Superior temporal gyrus (tissue), 1 donor: ENCODE measurements around the gene MC1R.
"Not testable (repeated sequence)": the region's sequence is repeated elsewhere in the genome, so short reads cannot be mapped to it uniquely, and the experiment has no call there.

ENCODE experiments used
- DNase-seq: peaks from one replicate; pipeline ENCODE4 v3.0.0-alpha.2; 2016; ENCODE audit errors: extremely low spot score

The MC1R gene

DNA sequence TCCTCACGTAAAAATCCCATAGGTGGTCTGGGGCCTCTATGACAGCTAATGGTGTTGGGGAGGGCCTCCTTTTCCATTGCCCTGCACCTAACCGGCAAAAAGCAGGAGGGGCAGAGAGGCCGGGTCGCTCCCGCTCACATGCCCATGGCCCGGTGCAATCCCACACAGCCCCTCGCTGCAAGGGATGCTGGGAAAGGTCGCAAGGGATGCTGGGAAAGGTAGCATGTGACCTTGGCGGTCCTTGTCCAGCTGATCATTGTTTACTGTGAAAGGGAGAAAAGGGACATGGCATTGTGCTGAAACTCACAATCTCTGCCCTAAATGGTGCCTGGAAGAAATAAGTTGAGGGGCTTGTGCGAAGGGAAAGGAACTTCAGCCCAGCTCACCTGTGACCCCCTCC lies 39.9 kb downstream of the MC1R start:
- no peak for DNase-seq

DNA sequence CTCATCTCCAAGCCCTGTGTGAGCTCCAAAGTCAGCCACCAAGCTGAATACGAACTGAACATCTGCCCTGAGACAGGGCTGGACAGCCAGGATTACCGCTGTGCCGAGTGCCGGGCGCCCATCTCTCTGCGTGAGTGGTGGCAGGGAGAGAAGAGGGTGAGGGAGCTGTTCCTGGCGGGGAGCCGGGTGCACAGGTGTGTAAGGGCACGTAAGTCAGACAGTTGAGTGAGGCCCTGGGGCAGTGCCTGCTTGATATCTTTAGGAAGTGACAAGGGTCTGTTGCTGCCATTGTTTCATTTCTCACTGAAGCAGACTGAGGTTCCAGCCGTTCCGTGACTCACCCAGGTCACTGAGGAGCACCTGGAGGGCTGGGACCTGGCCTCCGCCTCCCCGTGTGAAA lies 42.3 kb downstream of the MC1R start:
- no peak for DNase-seq

DNA sequence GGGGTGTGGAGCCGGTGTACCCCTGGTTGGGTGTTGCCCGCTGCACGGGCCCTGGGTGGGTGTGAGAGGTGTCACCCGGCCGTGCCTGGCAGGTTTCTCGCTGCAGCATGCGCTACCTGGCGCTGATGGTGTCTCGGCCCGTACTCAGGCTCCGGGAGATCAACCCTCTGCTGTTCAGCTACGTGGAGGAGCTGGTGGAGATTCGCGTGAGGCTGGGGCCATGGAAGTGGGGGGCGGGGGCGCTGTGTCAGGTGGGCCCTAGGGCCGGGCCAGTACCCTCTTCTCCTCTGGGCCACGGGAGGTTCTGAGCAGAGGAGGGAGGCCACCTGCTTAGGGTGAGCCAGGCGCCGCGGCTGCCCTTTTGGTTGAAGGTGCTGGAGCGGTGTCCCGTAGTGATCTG lies 43.3 kb downstream of the MC1R start:
- no peak for DNase-seq

DNA sequence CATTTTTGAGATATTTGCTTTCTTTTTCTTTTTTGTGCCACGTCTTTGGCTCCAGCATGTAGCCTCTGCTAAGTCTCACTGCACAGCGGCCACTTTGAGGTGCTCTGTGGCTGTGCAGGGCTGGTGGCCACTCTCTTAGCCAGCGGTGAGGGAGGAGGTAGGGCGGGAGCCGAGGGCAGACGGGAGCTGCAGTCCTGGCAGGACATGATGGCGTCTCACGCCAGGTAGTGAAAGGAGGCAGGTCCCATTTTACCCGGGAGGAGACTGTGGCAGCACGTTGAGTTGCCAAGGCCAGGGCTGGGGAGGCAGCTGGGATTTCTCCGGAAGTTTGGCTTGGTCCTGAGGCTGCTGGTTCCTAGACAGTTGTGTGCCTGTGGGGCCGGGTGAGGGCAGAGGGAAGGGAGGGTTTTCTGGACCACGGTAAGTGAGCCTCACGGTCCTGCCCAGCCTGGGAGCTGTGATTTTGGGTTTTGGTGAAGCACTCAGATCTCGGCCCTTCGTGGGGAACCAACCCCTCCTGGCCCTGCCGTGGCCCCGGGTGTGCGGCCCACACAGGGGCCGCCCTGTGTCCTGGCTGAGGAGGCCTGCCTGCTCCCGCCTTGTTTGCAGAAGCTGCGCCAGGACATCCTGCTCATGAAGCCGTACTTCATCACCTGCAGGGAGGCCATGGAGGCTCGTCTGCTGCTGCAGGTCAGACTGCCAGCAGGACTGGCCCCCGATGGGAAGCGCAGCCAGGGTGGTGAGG lies 44.3 kb downstream of the MC1R start:
- DNase-seq: no peak

DNA sequence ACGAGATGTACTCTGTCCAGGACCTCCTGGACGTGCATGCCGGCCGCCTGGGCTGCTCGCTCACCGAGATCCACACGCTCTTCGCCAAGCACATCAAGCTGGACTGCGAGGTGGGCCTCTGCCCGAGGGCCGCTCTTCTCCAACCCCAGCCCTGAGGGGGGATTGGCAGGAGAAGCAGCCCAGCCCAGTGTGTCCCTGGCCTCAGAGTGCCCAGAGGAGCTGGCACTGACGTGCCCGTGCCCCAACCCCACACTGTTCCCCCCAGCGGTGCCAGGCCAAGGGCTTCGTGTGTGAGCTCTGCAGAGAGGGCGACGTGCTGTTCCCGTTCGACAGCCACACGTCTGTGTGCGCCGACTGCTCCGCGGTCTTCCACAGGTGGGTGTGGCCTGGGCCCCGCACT lies 45.5 kb downstream of the MC1R start:
- DNase-seq: no peak

DNA sequence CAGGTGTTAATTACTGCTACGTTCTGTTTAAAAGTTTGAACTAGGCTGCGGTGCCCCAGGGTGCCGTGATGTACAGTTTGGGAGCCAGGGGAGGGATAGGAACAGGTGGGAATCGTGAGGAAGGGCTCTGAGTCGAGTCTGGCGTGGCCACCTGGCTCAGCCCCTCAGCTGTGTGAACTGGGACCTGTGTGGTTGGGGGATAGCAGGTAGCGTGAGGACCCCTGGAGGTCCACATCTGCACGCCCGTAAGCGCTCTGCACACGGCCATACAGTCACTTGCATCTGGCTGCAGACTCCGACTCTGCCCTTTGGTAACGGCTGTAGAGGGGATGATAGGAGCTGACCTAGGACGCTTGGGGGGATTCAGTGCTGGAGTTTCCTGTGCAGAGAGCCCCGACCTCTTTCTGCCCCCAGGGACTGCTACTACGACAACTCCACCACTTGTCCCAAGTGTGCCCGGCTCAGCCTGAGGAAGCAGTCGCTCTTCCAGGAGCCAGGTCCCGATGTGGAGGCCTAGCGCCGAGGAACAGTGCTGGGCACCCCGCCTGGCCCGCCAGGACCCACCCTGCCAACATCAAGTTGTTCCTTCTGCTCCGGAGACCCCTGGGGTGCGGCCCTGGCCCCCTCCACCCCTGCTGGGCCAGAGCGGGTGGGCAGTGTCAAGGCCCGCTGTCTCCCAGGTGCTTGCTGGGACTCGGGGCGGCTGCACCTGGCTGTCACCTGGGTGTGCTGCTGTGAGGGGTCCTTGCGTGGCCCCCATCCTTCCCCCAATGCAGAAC lies 47.0 kb downstream of the MC1R start:
- DNase-seq: no peak

DNA sequence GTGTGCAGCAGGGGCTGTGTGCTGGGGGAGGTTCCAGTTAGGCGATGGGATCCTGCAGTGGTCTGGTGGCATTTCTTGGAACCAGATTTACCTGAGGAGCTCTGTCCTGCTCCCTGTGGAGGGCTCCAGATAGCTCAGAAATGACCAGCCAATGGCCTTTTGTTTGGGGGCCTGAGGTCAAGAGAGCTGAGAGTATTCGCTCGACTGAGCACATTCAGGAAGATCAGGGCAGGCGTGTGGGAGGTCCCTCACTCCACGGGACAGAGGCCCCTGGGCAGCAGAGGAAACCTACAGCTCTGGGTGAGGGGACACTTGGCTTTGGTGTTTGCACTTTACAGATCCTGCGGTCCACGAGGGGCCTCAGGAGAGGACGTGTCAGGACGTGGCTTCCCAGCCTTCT lies 48.1 kb downstream of the MC1R start:
- no peak for DNase-seq

DNA sequence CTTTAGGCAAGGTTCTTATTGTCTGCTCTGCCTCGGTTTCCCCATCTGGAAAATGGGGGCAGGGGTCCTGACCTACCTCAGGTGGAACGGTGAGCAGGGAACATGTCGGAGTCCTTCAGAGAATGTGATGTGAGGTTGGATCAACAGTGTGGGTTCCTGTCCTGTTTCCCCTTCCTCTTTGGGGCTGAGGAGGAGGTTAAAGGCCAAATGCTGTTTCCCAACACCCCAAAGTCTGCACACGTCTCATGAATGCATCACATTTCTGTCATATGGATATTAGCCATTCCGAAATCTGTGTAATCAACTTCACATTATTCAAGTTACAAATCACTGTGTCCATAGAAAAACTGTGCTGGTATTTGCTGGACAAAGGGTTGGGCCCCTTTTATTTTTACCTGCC lies 48.8 kb downstream of the MC1R start:
- DNase-seq: not testable (repeated sequence)

DNA sequence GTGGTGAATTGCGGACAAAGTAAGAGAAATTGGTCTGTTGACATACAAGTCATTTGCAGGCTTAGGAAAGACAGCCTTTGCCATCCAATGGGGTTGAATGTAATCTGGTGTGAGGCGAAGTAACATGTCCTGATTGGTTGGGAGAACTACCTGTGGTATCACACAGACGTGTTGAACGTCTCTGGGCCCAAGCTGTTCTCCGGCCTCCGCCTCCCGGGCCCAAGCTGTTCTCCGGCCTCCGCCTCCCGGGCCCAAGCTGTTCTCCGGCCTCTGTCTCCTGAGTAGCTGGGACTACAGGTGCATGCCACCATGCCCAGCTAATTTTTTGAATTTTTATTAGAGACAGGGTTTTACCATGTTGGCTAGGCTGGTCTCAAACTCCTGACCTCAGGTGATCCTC lies 49.4 kb downstream of the MC1R start:
- DNase-seq: not testable (repeated sequence)

DNA sequence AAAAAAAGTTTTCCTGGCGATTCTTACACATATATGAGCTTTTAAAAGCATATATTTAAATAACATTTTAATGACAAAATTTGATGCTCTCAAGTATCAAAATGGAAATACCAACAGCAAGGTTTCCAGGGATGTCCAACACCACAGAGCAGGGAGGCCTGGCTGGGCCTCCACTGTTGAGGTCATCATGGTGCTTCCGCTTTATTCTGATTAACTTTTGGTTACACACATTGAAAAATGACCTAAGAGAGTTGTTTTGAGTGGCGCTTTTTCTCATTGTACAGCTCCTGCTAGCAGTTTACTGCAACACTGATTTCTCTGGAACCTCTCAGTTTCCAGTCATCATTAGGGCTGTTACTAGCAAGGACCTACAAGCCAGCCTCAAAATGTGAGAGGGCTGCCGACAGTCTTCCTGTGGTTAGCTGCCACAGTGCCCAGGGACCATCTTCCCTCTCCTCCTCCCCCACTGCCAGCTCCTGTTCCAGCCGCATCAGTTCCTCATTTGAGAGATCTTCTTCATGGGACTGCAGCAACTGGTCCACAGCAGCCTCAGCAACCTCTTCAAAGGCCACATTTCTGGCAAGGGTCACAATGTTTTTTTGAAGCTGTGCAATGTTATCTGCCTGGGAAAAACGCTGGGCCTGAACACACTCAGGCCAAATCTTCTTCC lies 51.2 kb downstream of the MC1R start:
- DNase-seq: no peak
